22Rv1 (cell line): ENCODE results near the gene TRA2A.

ENCODE experiments used
- ZFX ChIP-seq: fragments of 450-650 bp; IDR thresholded peaks from 2 replicates; pipeline ENCODE4 v1.6.1; 2017; ENCODE audit warnings: antibody characterized with exemption, borderline replicate concordance
- TF ChIP-seq, protein P1 (sequence below): fragments of 450-650 bp; IDR thresholded peaks from 2 replicates; pipeline ENCODE4 v1.5.1; 2017; ENCODE audit warnings: mild to moderate bottlenecking

DNA sequence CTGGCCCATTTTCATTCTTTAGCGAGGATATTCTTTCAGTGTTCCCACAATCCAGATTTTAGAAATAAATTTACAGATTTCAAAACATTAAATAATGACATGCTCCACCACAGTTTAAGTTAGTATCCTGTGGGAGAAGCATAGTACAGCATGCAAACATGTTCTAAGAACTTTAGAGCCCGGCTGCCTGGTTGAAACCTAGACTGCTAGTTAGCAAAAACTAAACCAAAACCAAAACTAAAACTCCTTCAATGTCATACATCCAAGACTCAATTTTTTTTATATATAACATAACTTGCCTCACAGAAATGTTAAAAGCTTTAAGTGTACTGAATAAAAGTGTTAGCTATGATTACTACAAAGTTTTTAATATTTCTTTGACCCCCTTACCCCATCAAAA is 17.0 kb downstream of the TRA2A start:
- TF ChIP-seq, protein P1, sequence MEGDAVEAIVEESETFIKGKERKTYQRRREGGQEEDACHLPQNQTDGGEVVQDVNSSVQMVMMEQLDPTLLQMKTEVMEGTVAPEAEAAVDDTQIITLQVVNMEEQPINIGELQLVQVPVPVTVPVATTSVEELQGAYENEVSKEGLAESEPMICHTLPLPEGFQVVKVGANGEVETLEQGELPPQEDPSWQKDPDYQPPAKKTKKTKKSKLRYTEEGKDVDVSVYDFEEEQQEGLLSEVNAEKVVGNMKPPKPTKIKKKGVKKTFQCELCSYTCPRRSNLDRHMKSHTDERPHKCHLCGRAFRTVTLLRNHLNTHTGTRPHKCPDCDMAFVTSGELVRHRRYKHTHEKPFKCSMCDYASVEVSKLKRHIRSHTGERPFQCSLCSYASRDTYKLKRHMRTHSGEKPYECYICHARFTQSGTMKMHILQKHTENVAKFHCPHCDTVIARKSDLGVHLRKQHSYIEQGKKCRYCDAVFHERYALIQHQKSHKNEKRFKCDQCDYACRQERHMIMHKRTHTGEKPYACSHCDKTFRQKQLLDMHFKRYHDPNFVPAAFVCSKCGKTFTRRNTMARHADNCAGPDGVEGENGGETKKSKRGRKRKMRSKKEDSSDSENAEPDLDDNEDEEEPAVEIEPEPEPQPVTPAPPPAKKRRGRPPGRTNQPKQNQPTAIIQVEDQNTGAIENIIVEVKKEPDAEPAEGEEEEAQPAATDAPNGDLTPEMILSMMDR: no peak
- TF ChIP-seq ZFX: no peak
